ENCODE measurements around the gene UPK3A. TPM values are rescaled to one million over a fixed set of nuclear protein-coding genes. Genes with fewer than 3 reads are reported as not detected.
"Not testable (repeated sequence)": the region's sequence is repeated elsewhere in the genome, so short reads cannot be mapped to it uniquely, and the experiment has no call there.

Gene UPK3A
- total RNA-seq, 2 donors from 2014 or later = 0.37 TPM; not detected in 1

DNA sequence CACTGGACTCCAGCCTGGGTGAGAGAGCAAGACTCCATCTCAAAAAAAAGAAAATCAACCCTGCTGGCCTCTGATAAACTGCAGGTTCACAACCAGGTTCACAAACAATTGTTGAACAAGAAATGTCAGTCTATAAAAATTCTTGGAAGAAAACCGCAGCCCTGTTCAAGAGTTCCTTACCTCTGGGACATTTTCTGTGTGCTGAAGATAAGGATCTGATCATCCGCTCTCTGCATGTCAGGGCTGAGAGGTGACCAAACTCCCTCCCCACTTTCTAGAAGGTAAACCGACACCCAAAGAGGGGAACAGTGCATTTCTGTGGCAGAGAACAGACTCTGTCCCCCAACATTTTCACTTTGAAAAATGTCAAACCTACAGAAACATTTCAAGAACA lies 4.2 kb upstream of the UPK3A start:
- ATAC-seq (no peak), DNase-seq (no peak)
- no peaks in the 10 kb centered on the region for H3K9me3 ChIP-seq (ENCODE audit: control insufficient read depth, low read length, poor library complexity, severe bottlenecking)
- H3K4me1 Mint-ChIP-seq = peaks cover 2% of the 10 kb centered on the region
- peaks cover 11% of the 10 kb centered on the region for H3K27me3 Mint-ChIP-seq
- H3K4me3 Mint-ChIP-seq = no peak overlapping the region
- no peaks in the 10 kb centered on the region for H3K36me3 Mint-ChIP-seq (ENCODE audit: low read depth)
- H3K27ac Mint-ChIP-seq = no peak overlapping the region

DNA sequence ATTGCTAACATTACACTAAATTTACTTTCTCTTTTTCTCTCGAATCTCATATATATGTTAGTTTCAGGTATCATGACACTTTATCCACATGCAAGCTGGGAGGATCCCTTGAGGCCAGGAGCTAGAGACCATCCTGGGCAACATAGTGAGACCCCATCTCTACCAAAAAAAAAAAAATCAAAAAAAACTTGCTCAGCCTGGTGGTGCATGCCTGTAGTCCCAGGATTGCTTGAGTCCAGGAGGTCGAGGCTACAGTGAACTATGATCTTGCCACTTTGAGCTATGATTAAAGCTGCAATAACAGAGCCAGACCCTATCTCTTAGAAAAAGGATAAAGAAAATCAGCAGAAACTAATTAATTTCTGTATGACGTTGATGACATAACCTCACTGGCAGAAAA lies 3.7 kb upstream of the UPK3A start:
- no peak for ATAC-seq
- H3K9me3 ChIP-seq (ENCODE audit: control insufficient read depth, low read length, poor library complexity, severe bottlenecking) = no peaks in the 10 kb centered on the region
- Mint-ChIP-seq H3K27ac (no peak overlapping the region), H3K36me3 (ENCODE audit: low read depth) (no peaks in the 10 kb centered on the region), H3K4me1 (peaks cover 2% of the 10 kb centered on the region), H3K27me3 (peaks cover 12% of the 10 kb centered on the region), H3K4me3 (no peak overlapping the region)
- no peak for DNase-seq

DNA sequence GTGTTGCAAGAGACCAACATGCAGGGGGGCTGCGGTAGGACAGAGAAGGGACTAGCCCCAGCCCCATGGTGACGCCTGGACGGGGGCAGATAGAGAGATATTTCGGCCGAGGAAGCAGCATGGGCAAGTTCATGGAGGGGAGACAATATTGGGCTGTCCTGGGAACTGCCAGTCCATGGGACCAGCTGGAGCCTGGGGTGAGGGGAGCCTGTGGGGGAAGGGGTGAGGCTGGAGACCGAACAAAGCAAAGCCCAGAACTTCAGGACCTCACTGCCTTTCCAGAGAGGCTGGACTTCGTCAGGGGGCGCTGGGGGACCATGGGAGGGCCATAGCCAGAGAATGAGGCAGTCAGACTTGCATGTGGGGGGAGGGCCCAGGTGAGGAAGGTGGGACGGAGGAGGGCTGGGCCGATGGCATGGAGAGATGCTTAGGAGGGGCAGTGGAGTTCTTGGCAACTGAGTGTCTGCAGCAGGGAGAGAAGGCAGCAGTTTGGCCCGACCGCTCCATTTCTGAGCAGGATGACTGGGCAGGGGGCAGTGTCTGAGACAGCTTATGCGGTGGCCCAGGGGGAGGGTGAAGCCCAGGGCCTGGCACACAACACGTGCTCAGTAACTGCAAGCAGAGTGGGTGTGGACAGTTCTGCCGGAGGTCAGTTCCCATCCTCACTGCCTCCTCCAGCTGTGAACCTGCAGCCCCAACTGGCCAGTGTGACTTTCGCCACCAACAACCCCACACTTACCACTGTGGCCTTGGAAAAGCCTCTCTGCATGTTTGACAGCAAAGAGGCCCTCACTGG lies 712 bp downstream of the UPK3A start:
- Mint-ChIP-seq H3K4me1 (no peaks in the 10 kb centered on the region), H3K27me3 (peaks cover 24% of the 10 kb centered on the region), H3K4me3 (no peak overlapping the region), H3K27ac (no peak overlapping the region), H3K36me3 (ENCODE audit: low read depth) (no peaks in the 10 kb centered on the region)
- ATAC-seq (no peak), DNase-seq (no peak)
- H3K9me3 ChIP-seq (ENCODE audit: control insufficient read depth, low read length, poor library complexity, severe bottlenecking) = no peaks in the 10 kb centered on the region

DNA sequence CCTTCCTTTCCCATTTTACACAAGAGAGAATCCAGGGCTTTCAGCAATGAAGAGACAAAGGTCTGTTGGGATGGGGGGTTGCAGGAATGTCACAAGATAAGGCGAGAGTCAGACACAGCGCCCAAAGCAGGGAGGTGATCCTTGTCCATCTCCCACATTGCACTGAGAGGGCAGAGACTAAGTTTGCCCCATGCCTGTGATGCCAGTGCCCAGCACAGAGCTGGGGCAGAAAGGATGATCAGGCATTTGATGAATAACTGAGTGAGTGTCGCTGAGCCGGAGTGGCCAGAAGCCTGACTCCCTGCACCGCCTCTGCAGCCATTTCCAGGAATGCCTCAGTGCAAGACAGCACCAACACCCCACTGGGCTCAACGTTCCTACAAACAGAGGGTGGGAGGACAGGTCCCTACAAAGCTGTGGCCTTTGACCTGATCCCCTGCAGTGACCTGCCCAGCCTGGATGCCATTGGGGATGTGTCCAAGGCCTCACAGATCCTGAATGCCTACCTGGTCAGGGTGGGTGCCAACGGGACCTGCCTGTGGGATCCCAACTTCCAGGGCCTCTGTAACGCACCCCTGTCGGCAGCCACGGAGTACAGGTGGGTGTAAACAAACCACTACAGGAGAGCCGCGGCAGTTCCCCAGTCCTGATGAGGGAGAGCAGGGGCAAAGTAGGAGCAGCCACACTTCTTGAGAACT lies 2.3 kb downstream of the UPK3A start:
- Mint-ChIP-seq H3K27me3 (peaks cover 19% of the 10 kb centered on the region), H3K4me3 (no peak overlapping the region), H3K36me3 (ENCODE audit: low read depth) (no peaks in the 10 kb centered on the region), H3K4me1 (no peaks in the 10 kb centered on the region), H3K27ac (no peak overlapping the region)
- H3K9me3 ChIP-seq (ENCODE audit: control insufficient read depth, low read length, poor library complexity, severe bottlenecking) = no peaks in the 10 kb centered on the region
- ATAC-seq (no peak), DNase-seq (no peak)

DNA sequence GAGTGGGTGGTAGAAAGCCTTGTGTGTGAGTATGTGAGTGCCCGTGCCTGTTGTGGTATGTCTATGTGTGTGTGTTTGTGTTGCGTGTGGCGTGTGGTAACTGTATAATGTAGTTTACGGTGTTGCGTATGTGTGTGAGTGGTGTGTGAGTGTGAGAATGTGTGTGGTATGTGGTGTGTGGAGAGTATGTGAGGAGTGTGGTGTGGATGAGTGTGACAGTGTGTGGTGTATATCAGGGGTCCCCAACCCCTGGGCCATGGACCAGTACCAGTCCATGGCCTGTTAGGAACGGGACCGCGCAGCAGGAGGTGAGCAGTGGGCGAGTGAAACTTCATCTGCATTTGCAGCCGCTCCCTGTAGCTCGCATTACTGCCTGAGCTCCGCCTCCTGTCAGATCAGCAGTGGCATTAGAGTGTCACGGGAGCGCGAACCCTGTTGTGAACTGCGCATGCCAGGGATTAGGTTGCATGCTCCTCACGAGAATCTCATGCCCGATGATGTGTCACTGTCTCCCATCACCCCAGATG lies 5.7 kb downstream of the UPK3A start:
- Mint-ChIP-seq H3K27ac (no peak overlapping the region), H3K27me3 (peaks cover 13% of the 10 kb centered on the region), H3K36me3 (ENCODE audit: low read depth) (no peaks in the 10 kb centered on the region), H3K4me3 (no peak overlapping the region), H3K4me1 (no peaks in the 10 kb centered on the region)
- DNase-seq = no peak
- no peaks in the 10 kb centered on the region for H3K9me3 ChIP-seq (ENCODE audit: control insufficient read depth, low read length, poor library complexity, severe bottlenecking)
- no peak for ATAC-seq

DNA sequence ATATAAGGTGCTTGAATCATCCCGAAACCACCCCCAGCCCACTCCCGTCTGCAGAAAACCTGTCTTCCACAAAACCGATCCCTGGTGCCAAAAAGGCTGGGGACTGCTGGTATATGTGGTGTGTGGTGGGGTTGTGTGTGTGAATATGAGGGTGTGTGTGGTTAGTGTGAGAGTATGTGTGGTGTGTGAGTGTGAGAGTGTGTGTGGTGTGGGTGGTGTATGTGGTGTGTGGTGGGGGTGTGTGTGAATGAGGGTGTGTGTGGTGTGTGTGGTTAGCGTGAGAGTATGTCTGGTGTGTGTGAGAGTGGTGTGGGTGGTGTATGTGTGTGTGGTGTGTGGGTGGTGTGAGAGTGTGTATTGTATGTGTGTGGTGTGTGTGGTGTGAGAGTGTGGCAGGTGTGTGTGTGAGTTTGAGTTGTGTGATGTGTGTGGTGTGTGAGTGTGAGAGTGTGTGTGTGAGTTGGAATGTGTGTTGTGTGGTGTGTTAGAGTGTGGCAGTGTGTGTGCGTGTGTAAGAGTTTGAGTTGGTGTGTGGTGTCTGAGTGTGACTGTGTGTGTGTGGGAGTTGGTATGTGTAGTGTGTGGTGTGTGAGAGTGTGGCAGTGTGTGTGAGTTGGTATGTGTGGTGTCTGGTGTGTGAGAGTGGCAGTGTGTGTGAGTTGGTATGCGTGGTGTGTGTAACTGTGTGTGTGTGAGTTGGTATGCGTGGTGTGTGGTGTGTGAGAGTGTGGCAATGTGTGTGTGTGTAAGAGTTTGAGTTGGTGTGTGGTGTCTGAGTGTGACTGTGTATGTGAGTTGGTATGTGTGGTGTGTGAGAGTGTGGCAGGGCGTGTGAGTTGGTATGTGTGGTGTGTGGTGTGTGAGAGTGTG lies 6.5 kb downstream of the UPK3A start:
- Mint-ChIP-seq H3K4me3 (no peak overlapping the region), H3K36me3 (ENCODE audit: low read depth) (no peaks in the 10 kb centered on the region), H3K27ac (no peak overlapping the region), H3K27me3 (peaks cover 9% of the 10 kb centered on the region), H3K4me1 (peaks cover 3% of the 10 kb centered on the region)
- DNase-seq (no peak), ATAC-seq (no peak)
- H3K9me3 ChIP-seq (ENCODE audit: control insufficient read depth, low read length, poor library complexity, severe bottlenecking) = no peaks in the 10 kb centered on the region

DNA sequence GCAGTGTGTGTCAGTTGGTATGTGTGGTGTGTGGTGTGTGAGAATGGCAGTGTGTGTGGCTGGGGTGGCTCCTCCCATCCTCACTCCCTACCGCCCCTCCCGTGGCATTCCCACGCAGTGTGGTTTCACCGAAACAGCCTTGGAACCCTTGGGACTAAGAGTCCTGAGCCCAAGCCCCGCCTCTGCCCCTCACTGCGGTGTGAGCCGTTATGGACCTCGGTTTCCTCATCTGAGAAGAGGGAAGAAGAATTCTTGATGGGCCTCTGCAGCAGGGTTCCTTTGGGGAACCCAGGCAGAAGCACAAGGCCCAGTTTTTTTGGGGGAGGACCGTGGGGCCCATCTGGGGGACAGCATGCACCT lies 7.2 kb downstream of the UPK3A start:
- Mint-ChIP-seq H3K27me3 (peaks cover 3% of the 10 kb centered on the region), H3K27ac (no peak overlapping the region), H3K4me1 (peaks cover 9% of the 10 kb centered on the region), H3K4me3 (no peak overlapping the region), H3K36me3 (ENCODE audit: low read depth) (no peaks in the 10 kb centered on the region)
- ATAC-seq (no peak), DNase-seq (no peak)
- H3K9me3 ChIP-seq (ENCODE audit: control insufficient read depth, low read length, poor library complexity, severe bottlenecking) = no peaks in the 10 kb centered on the region

DNA sequence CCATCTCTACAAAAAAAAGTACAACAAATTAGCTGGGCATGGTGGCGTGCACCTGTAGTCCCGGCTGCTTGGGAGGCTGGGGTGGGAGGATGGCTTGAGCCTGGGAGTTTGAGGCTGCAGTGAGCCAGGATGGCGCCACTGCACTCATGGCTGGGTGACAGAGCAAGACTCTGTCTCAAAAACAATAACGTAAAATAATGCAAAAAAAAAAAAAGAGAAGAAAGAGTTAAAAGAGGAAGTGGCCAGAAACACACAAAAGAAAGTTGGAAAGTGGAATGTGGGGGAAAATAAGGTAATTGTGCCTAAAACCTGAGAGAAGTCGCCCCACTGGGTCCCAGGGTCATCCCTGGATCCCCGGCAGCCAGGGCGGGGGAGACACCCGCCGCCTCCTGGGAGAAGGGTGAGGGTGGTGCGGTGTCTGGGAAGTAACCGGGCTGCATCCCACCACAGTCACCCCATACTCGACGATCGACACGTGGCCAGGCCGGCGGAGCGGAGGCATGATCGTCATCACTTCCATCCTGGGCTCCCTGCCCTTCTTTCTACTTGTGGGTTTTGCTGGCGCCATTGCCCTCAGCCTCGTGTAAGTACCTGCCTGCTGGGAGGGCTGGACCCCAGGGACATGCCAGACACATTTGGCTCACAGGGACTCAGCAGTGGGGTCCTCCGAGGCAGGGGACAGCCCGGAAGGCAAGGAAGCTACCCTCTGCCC lies 8.1 kb downstream of the UPK3A start:
- no peak overlapping the region for H3K4me3 Mint-ChIP-seq
- no peak overlapping the region for H3K27ac Mint-ChIP-seq
- ATAC-seq (no peak), DNase-seq (no peak)
- H3K9me3 ChIP-seq (ENCODE audit: control insufficient read depth, low read length, poor library complexity, severe bottlenecking) = no peaks in the 10 kb centered on the region
- no peaks in the 10 kb centered on the region for H3K36me3 Mint-ChIP-seq (ENCODE audit: low read depth)
- peaks cover 11% of the 10 kb centered on the region for H3K4me1 Mint-ChIP-seq
- H3K27me3 Mint-ChIP-seq = no peaks in the 10 kb centered on the region

DNA sequence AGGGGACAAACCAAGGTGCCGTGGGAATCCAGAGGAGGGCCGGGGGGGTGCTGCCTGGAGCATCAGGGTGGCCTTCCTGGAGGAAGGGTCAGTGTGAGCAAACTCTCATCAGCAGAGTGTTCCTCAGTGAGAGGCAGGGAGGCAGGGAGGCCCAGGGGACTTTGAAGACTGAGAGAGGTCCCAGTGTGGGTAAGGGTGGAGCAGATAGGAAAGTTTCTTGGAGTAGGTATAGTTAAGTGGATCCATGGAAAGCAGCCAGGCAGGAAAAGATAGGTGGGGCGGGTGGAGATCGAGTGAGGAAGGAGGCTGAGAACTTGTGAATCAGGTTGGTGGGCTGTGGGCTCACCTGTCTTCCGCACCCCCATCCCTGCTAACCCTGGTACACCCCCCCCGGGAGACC lies 9.3 kb downstream of the UPK3A start:
- ATAC-seq (no peak), DNase-seq (no peak)
- H3K36me3 Mint-ChIP-seq (ENCODE audit: low read depth) = no peaks in the 10 kb centered on the region
- no peaks in the 10 kb centered on the region for H3K27me3 Mint-ChIP-seq
- H3K4me1 Mint-ChIP-seq = peaks cover 11% of the 10 kb centered on the region
- H3K9me3 ChIP-seq (ENCODE audit: control insufficient read depth, low read length, poor library complexity, severe bottlenecking) = no peaks in the 10 kb centered on the region
- H3K4me3 Mint-ChIP-seq = no peak overlapping the region
- no peak overlapping the region for H3K27ac Mint-ChIP-seq

DNA sequence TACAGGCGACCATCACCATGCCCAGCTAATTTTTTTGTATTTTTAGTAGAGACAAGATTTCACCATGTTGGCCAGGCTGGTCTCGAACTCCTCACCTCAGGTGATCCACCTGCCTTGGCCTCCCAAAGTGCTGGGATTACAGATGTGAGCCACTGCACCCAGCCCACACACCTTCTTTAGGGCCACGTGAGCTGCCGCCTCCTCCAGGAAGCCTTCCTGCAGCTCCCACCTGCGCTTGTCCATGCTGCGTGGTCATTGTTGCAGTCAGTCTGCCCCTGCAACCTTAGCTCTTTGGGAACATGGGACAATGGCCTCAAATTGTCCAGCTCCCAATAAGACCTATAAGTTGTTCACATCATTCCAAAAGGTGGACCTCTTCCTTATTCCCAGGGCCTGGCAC lies 10.3 kb downstream of the UPK3A start:
- peaks cover 11% of the 10 kb centered on the region for H3K4me1 Mint-ChIP-seq
- not testable (repeated sequence) for H3K4me3 Mint-ChIP-seq; H3K27me3 Mint-ChIP-seq; DNase-seq; H3K9me3 ChIP-seq (ENCODE audit: control insufficient read depth, low read length, poor library complexity, severe bottlenecking); ATAC-seq; H3K36me3 Mint-ChIP-seq (ENCODE audit: low read depth); H3K27ac Mint-ChIP-seq

DNA sequence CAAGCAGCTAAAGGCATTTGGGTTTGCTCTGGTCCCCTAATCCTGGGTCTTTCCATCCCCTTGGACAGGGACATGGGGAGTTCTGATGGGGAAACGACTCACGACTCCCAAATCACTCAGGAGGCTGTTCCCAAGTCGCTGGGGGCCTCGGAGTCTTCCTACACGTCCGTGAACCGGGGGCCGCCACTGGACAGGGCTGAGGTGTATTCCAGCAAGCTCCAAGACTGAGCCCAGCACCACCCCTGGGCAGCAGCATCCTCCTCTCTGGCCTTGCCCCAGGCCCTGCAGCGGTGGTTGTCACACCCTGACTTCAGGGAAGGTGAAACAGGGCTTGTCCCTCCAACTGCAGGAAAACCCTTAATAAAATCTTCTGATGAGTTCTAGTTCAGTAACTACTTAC lies 10.7 kb downstream of the UPK3A start:
- H3K9me3 ChIP-seq (ENCODE audit: control insufficient read depth, low read length, poor library complexity, severe bottlenecking) = no peaks in the 10 kb centered on the region
- Mint-ChIP-seq H3K27me3 (no peaks in the 10 kb centered on the region), H3K4me1 (peaks cover 11% of the 10 kb centered on the region), H3K27ac (peak overlapping the region; percentile 84), H3K36me3 (ENCODE audit: low read depth) (no peaks in the 10 kb centered on the region), H3K4me3 (no peak overlapping the region)
- DNase-seq (no peak), ATAC-seq (no peak)

DNA sequence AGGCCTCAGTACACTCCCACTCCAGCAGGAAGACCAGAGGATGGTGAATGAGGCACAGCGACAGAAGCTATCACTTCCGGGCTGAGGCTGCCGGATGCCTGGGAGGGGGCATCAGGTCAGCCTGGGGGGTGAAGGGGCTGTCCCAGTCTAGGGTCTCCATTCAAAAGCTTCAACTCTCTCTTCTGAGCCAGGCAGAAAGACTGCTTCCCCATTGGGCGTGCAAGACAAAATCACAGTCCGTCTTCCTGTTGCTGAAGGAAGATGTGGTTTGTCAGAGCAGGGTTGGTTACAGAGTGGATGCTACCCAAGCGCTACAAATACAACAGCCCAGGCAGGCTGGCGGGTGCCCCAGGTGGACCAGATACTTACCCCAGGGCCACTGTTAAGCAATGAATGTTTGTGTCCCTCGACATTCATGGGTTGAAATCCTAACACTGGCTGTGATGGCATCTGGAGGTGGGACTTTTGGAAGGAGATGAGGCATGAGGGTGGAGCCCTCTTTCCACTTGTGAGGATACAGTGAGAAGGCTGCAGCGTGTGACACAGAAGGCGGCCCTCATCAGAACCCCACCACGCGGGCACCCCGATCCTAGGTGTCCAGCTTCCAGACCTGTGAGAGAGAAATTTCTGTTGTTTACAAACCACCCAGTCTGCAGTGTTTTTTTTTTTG lies 12.0 kb downstream of the UPK3A start:
- no peaks in the 10 kb centered on the region for H3K36me3 Mint-ChIP-seq (ENCODE audit: low read depth)
- peaks cover 11% of the 10 kb centered on the region for H3K4me1 Mint-ChIP-seq
- H3K4me3 Mint-ChIP-seq = peak overlapping the region; percentile 64
- DNase-seq = peak in 1 of 3 donors; percentile 30
- no peaks in the 10 kb centered on the region for H3K9me3 ChIP-seq (ENCODE audit: control insufficient read depth, low read length, poor library complexity, severe bottlenecking)
- H3K27ac Mint-ChIP-seq = peak overlapping the region; percentile 84
- ATAC-seq = peak; percentile 95
- no peaks in the 10 kb centered on the region for H3K27me3 Mint-ChIP-seq

Measured in T-helper 17 cell (primary cell).